NCI-H2029 treated with DMSO at 0.1 percent for 48 hours (cell line): ENCODE results near the gene DMBX1.

ENCODE experiments used
- DNase-seq: peaks from one replicate; lab custom pipeline; 2025; lab: John Stamatoyannopoulos, UW

DMBX1 gene

DNA sequence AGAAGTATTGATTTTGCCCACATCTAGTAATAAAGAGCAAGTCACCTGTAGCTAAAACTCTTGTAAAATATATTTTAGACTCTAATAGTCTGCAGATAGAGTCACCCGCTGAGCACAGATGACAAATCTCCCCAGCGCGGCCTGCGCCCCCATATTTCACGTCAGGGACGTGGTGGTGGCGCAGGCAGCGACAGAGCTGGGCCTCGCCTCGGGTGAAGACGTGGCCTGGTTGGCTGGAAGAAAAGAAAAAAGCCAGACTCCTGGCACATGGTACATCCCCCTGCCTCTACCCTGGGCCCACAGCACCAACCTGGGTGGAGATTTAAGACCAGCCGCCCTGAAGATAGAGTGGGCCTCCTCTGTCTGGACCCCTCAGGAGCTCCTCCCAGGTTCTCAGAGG, 6.0 kb upstream of the DMBX1 start:
- no peak for DNase-seq

DNA sequence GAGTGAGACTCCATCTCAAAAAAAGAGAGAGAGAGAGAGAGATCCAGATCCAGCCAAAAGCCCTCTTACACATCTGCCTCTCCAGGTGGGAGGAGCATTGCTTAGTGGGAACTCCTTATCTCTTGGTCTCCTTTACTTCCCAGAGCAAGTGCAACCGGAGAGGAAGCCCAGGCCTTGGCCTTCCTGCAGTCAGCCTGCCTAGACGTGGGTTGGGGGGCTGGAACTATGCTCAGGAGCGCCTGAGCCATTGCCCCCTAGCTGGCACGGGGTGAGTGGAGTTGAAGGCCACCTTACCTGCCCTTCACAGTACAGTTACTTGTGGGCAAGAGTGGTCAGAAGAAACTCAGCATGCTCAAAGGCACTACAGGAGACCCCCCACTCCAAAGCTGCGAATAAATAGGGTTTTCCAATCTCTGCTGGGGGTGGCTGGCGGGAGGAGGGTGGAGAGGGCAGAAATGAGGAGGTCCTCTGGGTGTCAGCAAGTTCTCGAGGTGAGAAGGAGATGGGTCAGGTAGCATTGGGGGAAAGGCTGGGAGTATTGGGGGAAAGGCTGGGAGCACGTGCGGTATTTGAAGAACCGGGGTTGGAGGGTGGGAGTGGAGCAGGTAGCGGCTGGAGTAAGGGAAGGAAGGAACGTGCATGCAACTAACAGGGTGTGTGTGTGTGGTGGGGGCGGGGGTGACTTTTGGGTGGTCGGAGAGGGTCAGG, 4.7 kb upstream of the DMBX1 start:
- DNase-seq: no peak

DNA sequence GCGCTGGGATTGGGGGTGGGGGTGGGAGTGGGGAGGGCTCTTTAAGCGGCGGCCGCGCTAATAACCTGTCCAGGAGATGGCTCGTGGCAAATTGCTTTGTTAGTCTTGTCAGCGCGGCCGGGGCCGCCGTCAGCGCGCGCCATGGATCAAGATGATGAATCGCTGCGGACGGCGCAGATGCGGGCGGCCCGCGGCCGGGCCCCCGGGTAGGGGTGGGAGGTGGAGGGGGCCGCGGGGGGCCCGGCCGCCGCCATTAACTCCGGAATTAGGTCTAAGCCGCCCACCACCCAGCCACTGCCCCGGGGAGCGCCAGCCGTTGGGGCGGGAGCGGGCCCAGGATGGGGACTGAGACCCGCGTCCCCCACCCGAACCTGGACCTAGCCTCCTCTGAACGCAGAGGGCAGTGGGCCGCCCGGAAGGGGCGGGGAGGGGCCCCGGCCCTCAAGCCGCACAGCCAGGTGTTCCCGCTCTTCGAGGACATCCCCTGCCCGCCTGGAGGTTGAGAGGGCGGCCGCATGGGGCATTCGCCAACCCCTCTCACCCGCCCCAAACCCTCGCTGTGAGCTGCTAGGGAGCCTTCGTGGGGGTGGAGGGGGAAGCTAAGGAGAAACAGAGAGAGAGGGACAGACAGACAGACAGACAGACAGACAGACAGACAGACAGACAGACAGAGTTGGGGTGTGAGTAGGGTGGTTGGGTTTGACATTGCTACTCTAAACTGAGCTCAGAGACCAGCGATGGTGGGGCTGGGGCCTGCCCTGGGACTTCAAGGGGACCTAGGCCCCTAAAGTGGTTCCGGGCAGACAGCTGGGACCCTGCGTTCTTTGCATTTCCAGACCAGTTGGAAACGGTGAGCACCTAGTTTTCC, 3.8 kb upstream of the DMBX1 start:
- no peak for DNase-seq

DNA sequence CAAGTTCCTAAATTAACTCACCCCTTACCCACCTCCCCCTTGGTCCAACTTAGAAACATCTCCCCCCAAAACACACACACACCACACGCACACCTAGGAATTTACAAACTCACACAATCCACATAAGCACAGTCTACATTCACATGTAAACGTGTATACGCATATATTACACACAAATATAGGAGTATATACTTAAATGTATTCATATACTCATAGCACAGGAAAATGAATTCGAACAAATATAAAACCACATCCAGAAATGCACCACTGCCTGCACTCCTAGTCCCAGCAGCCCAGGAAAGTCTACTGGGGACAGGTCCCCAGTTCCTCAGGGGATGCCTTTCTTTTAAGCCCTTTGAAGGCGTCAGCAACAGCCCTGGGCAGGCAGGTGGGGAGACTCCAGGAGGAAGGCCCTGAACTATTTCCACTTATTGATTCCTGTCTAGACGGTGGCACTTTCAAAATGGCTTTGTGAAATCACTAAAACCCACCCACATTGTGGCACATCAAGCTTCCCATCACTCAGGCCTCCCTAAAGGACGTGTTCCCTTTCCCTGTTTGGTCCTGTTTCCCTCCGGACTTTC, 3.1 kb upstream of the DMBX1 start:
- DNase-seq: no peak

DNA sequence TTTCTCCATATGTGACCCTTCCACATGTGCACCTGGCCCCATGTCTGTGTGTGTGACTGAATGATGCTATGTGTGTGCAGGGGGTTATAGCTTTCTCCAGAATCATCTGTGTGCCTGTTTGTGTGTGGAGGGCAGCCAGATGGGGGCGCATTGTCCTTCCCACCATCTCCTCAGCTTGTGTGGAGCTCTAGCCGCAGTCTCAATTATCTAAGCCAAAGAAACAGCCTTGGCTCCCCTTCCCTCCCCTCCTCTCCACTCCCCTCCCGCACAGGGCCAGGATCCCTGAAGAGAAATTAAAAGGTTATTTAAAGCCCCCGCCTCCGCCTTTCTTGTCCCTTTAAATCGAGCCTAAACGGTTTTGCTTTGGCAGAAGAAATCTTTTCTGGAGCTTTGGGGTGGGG, 1.8 kb upstream of the DMBX1 start:
- no peak for DNase-seq

DNA sequence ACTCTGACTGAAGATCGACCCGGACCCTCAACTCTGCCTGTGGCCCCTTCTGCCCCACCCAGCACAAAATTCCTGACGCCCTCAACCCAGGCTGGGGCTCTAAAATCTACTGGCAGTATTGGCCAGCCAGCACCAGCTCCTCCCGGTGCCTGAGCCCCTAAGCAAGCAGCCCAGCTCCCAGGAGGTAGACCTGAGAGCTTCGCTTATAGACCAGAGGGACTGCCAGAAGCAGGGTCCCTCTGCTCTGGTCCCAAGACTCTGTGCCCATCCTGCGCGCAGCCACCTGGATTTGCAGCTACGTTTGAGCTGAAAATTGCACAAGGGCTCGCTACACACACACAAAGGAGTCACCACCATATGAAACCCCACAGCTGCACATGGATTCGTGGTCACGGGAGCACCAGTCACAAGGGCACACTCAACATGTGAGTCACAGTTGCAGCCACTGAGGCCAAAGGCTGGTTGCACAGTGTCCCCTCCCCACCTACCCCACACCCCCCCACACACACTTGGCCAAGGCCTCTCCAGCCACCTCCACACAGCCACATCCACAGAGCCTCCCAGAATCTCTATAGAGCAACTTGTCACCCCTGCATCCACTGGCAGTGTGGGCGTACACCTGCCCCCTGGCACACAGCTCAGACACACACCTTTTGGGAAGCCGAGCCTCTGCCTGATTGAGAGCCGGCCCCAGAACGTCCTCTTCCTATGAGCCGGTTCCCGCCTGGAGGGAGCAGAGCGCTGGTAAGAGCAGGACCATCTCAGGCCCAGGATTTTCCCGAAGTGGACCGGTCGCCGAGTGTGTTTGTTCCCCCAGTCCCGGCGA, 1.1 kb upstream of the DMBX1 start:
- DNase-seq: no peak

DNA sequence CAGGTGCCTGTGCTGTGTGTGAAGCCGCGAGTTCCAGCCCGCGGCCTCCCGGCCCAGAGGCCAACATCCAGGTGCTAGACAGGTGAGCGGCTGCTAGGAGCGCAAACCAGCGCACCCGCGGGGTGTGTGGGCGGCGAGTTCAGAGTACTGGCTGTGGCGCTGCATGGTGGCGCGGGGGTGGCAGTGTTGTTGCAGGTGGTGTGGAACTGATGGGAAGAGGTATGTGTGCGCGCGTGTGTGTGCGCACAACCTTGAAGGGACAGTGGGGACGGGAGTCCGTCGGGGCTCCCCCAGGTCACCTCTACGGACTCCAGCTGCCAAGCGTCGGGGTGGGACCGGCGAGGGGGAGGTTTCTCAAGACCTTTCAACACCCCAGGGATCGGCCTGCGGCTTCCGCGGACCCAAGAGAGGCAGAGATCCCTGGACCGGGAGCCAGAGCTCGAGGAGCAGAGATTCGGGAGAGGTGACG, 433 bp upstream of the DMBX1 start:
- no peak for DNase-seq

DNA sequence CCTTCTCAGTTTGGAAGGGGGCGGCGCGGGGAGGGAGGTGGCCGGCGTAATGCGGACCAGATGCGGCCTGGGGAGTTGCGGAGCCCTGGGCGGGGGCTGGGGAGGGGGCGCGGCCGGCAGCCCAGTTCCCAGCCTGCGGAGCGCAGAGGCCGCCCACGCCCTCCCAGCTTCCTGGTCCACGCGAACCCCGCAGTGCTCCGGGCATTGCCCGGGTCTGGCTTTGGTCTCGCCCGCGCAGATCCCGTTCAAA, 695 bp downstream of the DMBX1 start:
- DNase-seq: no peak

DNA sequence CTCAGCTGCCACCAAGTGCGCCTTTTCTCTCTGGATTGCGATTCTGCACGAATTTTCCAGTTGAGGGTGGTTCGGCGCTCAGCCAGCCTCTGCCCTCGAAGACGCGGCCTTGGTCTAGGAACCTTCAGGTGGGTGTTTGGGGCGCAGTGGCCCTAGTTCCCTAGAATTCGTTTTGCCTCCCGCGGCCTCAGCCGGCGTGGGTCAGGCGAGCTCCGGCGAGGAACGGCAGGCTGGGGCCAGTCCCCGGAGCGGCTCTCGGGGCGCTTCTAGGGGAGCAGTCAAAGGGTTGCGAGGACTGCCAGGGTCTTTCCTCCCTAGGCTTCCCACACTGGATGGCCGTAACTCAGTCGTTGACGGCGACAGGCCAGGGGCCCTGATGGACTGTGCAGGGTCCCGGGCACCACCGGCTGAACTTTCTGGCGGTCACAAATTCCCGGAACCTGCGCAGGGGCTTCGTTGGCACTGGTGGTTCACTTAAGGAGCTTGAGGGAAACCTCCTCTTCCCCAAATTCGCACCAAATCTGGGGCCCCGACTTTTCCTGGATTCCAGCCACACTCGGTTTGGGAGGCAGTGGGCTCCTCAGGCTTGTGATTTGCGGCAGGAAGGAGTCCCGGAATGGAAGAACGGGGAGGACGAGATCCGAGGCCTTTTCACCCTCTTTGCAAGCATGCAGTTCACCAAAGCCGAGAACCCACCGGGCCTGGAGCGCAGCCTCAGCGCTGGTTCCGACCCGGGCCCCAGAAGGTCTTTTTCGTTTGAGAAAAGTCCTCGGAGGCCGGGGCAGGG, 1.2 kb downstream of the DMBX1 start:
- no peak for DNase-seq

DNA sequence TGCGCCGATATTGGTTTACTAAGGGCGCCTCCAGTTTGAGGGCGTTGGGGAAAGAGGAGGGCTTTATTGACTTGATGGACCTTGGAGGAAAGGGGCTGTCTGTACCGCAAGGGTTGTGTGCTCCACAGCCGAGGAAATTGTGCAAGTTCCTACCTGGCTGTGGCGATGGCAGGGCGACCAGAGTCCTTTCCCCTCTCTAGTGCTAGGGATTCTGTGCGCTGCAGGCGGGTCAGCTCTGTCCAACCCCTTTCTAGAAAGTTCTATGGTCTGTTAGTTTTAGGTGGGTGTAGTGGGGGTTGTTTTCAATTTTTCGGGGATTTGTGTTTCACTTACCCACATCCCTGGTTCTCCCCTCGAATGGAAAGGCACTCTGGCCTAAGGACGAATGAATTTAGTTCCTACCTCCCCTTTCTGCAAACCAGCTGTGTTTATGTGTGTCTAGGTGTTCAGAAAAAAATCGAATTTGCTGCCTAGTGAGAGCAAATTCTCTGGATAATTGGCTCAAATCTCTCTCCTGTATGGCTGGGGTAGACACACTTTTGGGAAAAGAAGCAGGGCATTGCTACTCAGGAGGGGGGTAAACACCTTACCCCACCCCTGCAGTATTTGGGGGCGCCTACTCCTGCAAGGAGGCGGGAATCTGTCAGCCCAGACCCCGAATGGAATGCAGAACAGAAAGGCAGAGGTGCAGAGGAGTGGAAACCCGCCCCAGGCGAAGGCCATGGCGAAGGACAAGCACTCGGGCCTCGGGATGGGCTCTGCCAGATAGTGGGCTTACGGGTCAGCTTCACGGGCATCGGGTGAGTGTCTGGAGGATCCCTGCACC, 2.0 kb downstream of the DMBX1 start:
- no peak for DNase-seq

DNA sequence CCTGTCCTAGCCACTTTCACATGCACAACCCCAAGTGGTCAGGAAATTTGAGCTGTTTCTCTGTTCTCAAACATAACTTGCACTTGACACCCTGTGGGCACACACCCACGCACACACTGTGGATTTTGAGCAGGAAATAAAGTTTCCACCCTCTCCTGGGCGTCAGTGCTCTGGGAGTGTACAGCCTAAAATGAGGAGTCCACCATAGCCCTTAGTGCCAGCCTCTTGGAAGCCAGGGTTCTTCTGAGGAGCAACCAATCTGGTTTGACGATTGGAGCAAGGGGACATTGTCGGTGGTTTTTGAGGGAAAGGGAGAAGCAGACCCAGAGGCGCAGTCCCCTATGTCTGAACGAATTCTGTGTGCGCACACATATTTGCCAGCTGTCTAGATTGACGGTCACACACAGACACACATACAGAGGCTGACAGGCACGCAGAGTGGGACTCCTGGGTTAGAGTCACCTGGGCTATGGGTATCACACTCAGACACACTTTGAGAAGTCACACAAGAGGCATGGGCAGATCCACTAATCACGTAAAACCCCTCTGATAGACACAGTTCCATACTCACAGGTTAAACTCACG, 2.7 kb downstream of the DMBX1 start:
- no peak for DNase-seq

DNA sequence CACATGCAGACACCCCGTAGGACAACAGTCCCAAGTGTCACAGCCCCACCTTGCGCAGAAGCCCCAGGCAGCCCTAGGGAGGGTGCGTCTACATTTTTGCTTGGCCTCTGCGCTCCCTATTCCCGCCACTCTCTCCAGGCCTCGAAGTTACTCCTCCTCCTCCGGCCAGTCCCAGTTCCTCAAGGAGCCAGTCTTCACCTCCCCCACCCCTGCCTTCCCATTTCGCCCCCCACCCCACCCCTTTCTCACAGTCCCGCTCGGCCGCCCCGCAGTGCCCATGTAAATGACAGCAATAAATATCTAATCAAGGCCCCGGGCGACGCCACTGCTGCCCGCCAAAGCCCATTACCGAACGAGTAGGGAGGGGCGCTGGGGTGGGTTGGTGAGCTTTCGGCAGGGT, 3.2 kb downstream of the DMBX1 start:
- no peak for DNase-seq

DNA sequence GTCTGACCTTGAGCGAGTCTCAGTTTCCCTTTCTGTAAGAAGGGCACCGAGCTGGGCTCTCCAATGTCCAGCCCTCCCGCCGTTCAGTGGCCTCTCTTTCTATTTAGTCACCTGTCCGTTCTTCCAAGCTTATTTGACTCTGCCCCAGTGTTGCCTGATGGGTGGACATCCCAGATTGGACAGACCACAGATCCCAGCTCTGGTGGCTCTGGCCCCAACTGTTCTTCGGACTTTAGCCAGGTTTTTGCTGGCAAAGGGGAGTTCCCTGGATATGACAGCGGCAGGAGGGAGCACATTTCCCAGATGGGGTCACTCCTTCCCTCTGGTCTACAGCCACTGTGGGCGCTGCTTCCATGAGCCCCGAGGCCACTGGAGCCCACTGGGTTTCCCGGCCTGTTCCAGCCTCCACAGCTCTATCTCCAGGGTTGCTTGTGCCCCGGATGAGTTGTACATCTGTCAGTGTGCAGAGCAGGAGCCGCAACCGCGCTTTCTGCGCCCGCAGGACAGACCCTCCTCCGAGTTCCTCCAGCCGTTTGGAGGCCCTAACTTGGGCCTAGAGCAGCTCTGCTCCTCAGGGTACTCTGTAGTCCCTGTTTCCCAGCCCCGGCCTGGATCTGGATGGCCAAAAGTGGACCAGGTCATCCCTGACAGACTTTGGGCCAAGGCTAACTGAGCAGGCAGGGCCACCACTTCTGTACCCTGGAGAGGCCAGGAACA, 3.8 kb downstream of the DMBX1 start:
- no peak for DNase-seq

DNA sequence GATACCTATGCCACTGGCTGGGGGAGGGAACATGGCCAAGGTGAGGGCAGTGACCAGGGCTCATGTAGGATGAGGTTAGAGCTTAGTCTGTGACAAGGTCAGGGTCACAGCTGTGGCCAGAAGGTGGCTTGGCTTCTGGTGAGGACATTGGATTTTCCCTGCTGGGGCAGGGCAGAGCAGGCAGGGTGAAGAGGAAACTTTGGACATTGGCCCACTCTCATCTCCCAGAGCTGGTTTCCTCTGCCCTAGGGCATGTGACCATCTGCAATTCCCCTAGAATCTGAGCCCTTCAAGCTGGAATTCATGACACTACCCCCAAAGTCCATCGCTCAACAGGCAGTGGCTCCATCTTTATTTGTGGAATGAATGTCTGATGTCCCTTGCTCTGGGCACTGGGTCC, 5.3 kb downstream of the DMBX1 start:
- DNase-seq: no peak

DNA sequence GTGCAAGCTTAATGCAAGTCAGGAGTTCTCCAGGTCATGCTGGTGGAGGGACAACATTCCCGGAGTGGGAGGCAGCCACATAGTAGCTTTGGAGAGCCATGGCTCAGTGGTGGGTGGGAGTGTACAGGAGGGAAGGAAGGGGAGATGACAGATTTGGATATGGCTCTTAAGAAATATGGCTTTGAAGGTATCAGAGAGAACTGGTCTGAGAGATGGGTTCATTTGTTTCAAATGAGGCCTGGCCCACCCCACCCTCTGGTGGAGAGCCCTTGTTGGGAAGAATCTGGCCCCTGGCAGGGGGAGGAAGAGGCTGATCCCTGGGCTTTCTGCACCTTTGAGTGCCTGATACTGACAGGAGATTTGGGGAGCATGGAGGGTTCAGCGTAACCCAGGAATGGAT, 6.1 kb downstream of the DMBX1 start:
- DNase-seq: no peak

DNA sequence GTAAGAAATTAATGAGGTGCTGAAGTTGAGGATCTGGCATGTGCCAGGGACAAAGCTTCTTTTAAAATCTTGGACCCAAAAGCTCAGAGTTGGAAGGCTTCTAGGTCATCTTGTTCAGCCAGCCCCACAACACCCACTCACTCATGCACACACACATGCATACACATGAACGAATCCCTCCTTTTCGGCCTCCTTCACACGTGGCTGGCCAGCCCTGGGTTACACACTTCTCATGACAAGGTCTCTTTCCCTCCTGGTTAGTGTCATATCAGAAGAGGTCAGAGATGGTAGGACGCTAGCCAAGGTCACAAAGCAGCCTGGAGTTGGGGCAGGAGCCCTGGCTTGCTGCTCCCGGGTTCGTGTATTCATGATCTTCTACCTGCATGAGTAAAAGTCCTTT, 6.9 kb downstream of the DMBX1 start:
- no peak for DNase-seq

DNA sequence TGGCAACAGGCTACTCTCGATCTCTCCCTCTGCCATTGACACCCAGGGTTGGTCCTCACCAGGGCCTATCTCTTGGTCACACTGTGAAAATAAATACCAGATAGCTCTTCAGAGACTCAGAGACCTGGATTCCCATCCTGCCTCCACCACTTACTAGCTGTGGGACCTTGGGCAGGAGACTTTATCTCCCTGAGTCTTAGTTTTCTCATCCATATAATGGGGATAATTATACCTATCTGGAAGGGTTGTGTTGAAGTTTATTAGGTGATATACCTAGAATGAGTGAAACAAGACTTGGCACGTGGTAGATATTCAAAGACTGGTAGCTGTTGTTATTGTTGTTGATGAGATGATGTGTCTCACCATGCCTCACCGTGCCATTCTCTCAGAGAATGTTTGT, 7.4 kb downstream of the DMBX1 start:
- no peak for DNase-seq

DNA sequence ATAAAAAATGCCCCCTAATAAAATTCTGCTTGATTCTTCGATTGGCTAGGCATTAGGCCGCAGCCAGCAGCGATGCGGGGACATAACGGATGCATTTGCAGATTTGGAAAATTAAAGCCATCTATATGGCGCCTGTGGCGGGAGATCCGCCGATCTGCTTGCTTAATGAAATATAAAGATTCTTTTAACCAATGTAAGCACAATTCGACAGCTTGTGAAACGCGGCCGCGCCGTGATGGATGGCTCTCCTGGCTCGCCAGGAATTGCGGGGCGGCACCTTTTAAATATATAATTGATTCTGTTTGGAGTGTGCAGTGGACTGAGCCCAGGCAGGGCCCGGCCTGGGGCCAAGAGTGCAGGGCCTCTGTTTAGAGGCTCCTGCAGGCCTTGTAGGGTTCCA, 8.0 kb downstream of the DMBX1 start:
- no peak for DNase-seq

DNA sequence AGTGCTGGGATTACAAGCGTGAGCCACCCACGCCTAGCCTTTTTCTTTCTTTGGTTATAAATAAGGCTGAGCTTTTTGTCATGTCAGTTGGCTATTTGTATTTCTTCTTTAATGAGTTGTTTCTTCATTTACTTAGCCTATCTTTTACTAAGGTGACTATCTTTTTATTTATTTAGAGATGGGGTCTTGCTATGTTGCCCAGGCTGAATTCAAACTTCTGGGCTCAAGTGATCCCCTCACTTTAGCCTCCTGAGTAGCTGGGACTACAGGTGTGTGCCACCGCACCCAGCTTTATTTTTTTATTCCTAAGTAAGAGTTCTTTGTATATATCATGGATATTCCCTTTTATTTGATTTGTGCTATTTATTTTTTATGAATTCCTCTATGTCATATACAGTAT, 11.9 kb downstream of the DMBX1 start:
- DNase-seq: no peak

DNA sequence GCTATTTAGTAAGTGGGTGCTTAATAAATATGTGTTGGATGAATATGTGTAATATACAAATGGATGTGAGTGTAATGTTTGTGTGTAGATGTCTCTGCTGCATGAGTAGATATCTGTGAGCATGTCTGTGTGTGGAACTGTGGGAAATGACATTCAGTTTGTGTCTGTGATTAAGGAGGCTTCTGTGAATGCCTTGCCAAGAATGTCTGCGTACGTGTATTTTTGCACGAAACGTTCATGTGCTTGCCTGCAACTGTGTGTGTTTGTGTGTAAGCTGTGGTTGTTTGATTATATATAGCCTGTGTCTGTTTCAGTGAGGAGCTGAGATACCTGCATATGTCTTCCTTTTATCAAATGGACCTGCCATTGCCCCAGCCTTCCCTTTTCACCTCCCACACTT, 13.8 kb downstream of the DMBX1 start:
- DNase-seq: no peak
